Thoracic aorta (tissue), 2 donors: Measurements from ENCODE around the gene KLHL9. TPM values are rescaled to one million over a fixed set of nuclear protein-coding genes. Genes with fewer than 3 reads are reported as not detected.
"Not testable (repeated sequence)": the region's sequence is repeated elsewhere in the genome, so short reads cannot be mapped to it uniquely, and the experiment has no call there.

ENCODE experiments used
- ATAC-seq: fragments of 150-250 bp; one replicate; pipeline ENCODE4 v1.8.0; 2017; ENCODE audit warnings: low read depth; ENCODE audit not compliant: insufficient number of reproducible peaks, low FRiP score
- DNase-seq: peaks from one replicate; pipeline ENCODE4 v3.0.0-alpha.2; 2020; ENCODE audit warnings: low spot score
- H3K27ac ChIP-seq, 2 donors: fragments of 200-600 bp; sonication (generic); 1 replicate in 1 of 2; 2 replicates in 1 of 2; pipeline ENCODE4 v1.5.1; 2016; ENCODE audit warnings: mild to moderate bottlenecking in 2 of 2, moderate library complexity in 2 of 2
- H3K27me3 ChIP-seq: fragments of 200-600 bp; sonication (generic); replicated peaks from 2 replicates; pipeline ENCODE4 v1.6.0; 2016; ENCODE audit warnings: mild to moderate bottlenecking; ENCODE audit not compliant: insufficient read depth
- H3K36me3 ChIP-seq: fragments of 200-600 bp; sonication (generic); one replicate; pipeline ENCODE4 v1.5.1; 2016
- H3K4me1 ChIP-seq, 2 donors: fragments of 200-600 bp; sonication (generic); 1 replicate in 1 of 2; 2 replicates in 1 of 2; pipeline versions ENCODE4 v1.5.1 to v1.6.0; 2016; ENCODE audit warnings: low read depth in 2 of 2, mild to moderate bottlenecking in 1 of 2; ENCODE audit not compliant: control insufficient read depth in 1 of 2
- H3K4me3 ChIP-seq: fragments of 200-600 bp; sonication (generic); 2 replicates; pipeline ENCODE4 v1.5.1; 2016; ENCODE audit warnings: mild to moderate bottlenecking
- H3K9me3 ChIP-seq: fragments of 200-600 bp; sonication (generic); 2 replicates; pipeline ENCODE4 v1.5.1; 2016
- CTCF ChIP-seq: fragments of 200-600 bp; sonication (generic); IDR thresholded peaks from one replicate; pipeline ENCODE4 v1.5.1; 2019; ENCODE audit warnings: antibody characterized with exemption
- total RNA-seq, 2 donors: library from RNA; depleted of rRNA; stranded (reverse); fragments of >200 nt; gene quantifications; one replicate each; pipeline versions ENCODE4 v1.1.0 to v1.2.3, GENCODE V29; 2016

KLHL9 gene
- total RNA-seq = 10 to 100 TPM; 14.9 to 23.4 TPM

- no peaks in the 10 kb centered on the region for H3K9me3 ChIP-seq
- peak; percentile 96 for ATAC-seq
- peaks cover 46 to 47% of the 10 kb centered on the region in 2 donors for H3K4me1 ChIP-seq
Observed at GRCh38 chr9:21334701-21335632, at the start of gene KLHL9. TSS of gene KLHL9 (minus strand) at chr9:21335404. CDS start at chr9:21334859, 545 bp downstream.

GRCh38 chr9:21383627-21384026 is 48.4 kb upstream of the KLHL9 start:
- Histone ChIP-seq H3K9me3 (no peaks in the 10 kb centered on the region), H3K27me3 (no peaks in the 10 kb centered on the region), H3K4me3 (no peak overlapping the region), H3K4me1 (peaks cover 0 to 7% of the 10 kb centered on the region in 2 donors), H3K27ac (no peak overlapping the region), H3K36me3 (no peaks in the 10 kb centered on the region)
- DNase-seq (no peak), ATAC-seq (no peak)
- TF ChIP-seq CTCF = no peak

More at GRCh38 chr9:21334701-21335632, at the start of gene KLHL9:
- peak within 1 kb of the TSS; percentile 87 for H3K4me3 ChIP-seq
- DNase-seq = peak; percentile 65
- no peaks in the 10 kb centered on the region for H3K27me3 ChIP-seq
- H3K36me3 ChIP-seq = no peaks in the 10 kb centered on the region
- peak within 1 kb of the TSS; percentile 82 to 85 for H3K27ac ChIP-seq
- TF ChIP-seq CTCF = no peak

- ATAC-seq = no peak
- no peaks in the 10 kb centered on the region for H3K27me3 ChIP-seq
- H3K36me3 ChIP-seq = no peaks in the 10 kb centered on the region
- peaks cover 0 to 7% of the 10 kb centered on the region in 2 donors for H3K4me1 ChIP-seq
- no peak for DNase-seq
- no peak for TF ChIP-seq CTCF
- H3K9me3 ChIP-seq = no peaks in the 10 kb centered on the region
- no peak overlapping the region for H3K27ac ChIP-seq
- H3K4me3 ChIP-seq = peak overlapping the region; percentile 26
Observed at GRCh38 chr9:21381448-21382339, 46.5 kb upstream of the KLHL9 start.

- DNase-seq = not testable (repeated sequence)
Observed at GRCh38 chr9:21371467-21371866, 36.3 kb upstream of the KLHL9 start.

GRCh38 chr9:21367957-21368356 is 32.8 kb upstream of the KLHL9 start, which contains the start of gene IFNA13:
TSS of gene IFNA13 (minus strand) at chr9:21368057. CDS start at chr9:21368010, 47 bp downstream.
- no peaks in the 10 kb centered on the region for H3K9me3 ChIP-seq
- TF ChIP-seq CTCF = no peak
- no peak within 1 kb of the TSS for H3K4me3 ChIP-seq
- H3K4me1 ChIP-seq = no peaks in the 10 kb centered on the region
- H3K27me3 ChIP-seq = no peaks in the 10 kb centered on the region
- H3K36me3 ChIP-seq = no peaks in the 10 kb centered on the region
- no peak within 1 kb of the TSS for H3K27ac ChIP-seq
- ATAC-seq (no peak), DNase-seq (no peak)

More at GRCh38 chr9:21371467-21371866, 36.3 kb upstream of the KLHL9 start:
- not testable (repeated sequence) for H3K4me3 ChIP-seq, H3K36me3 ChIP-seq, H3K27me3 ChIP-seq, H3K4me1 ChIP-seq, H3K27ac ChIP-seq, ATAC-seq, H3K9me3 ChIP-seq

- H3K9me3 ChIP-seq, ATAC-seq, H3K27me3 ChIP-seq, H3K36me3 ChIP-seq, H3K27ac ChIP-seq, DNase-seq, H3K4me3 ChIP-seq, H3K4me1 ChIP-seq: not testable (repeated sequence)
Observed at GRCh38 chr9:21367169-21367568, 32.0 kb upstream of the KLHL9 start.
